Stimulated activated naive CD8-positive, alpha-beta T cell treated with anti-CD3 and anti-CD28 coated beads, Interleukin-15, Interleukin-2, amounts not matched to agents 100 ng/mL and 50 ng/mL, for 24 hours (primary cell): Measurements from ENCODE around the gene CCDC171.
"Not testable (repeated sequence)": the region's sequence is repeated elsewhere in the genome, so short reads cannot be mapped to it uniquely, and the experiment has no call there.

ENCODE experiments used
- H3K27ac Mint-ChIP-seq: one replicate; pipeline ENCODE4 v1.8.0; 2021; ENCODE audit warnings: mild to moderate bottlenecking, mixed read lengths
- H3K27me3 Mint-ChIP-seq: one replicate; pipeline ENCODE4 v1.8.0; 2021; ENCODE audit warnings: mixed read lengths
- H3K36me3 Mint-ChIP-seq: one replicate; pipeline ENCODE4 v1.8.0; 2021; ENCODE audit warnings: low read depth, mixed read lengths
- H3K4me1 Mint-ChIP-seq: one replicate; pipeline ENCODE4 v1.8.0; 2021; ENCODE audit warnings: low read depth, mixed read lengths
- H3K4me3 Mint-ChIP-seq: one replicate; pipeline ENCODE4 v1.8.0; 2021; ENCODE audit warnings: mild to moderate bottlenecking, mixed read lengths
- H3K9me3 Mint-ChIP-seq: one replicate; pipeline ENCODE4 v1.8.0; 2021; ENCODE audit warnings: mixed read lengths

CCDC171 gene

DNA sequence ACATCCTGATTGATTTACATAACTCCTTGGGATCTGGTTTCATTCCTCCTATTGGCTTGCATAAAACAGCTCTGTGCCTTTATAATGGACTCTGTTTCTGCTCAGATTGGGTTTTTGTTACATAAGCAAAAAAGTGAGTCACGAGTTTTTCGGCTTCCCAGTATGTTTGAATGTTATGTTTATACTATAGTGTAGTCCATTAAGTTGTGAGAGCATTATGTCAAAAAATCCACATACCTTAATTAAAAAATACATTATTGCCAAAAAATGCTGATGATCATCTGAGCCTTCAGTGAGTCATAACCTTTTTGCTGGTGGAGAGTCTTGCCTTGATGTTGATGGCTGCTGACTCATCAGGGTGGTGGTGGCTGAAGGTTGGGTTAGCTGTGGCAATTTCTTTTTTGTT is 144.6 kb downstream of the CCDC171 start:
- H3K27ac Mint-ChIP-seq: no peak overlapping the region
- no peak overlapping the region for H3K4me3 Mint-ChIP-seq
- H3K27me3 Mint-ChIP-seq: no peaks in the 10 kb centered on the region
- no peaks in the 10 kb centered on the region for H3K9me3 Mint-ChIP-seq
- peaks cover 7% of the 10 kb centered on the region for H3K36me3 Mint-ChIP-seq
- no peaks in the 10 kb centered on the region for H3K4me1 Mint-ChIP-seq

DNA sequence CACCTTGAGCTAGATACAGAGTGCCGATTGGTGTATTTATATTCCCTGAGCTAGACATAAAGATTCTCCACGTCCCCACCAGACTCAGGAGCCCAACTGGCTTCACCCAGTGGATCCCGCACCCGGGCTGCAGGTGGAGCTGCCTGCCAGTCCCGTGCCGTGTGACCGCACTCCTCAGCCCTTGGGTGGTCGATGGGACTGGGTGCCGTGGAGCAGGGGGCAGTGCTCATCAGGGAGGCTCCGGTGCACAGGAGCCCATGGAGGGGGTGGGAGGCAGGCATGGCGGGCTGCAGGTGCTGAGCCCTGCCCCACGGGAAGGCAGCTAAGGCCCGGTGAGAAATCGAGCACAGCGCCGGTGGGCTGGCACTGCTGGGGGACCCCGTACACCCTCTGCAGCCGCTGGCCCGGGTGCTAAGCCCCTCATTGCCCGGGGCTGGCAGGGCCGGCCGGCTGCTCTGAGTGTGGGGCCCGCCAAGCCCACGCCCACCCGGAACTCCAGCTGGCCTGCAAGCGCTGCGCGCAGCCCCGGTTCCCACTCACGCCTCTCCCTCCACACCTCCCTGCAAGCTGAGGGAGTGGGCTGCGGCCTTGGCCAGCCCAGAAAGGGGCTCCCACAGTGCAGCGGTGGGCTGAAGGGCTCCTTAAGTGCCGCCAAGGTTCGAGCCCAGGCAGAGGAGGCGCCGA is 147.2 kb downstream of the CCDC171 start:
- not testable (repeated sequence) for H3K4me1 Mint-ChIP-seq, H3K27me3 Mint-ChIP-seq, H3K36me3 Mint-ChIP-seq, H3K4me3 Mint-ChIP-seq, H3K27ac Mint-ChIP-seq, H3K9me3 Mint-ChIP-seq

DNA sequence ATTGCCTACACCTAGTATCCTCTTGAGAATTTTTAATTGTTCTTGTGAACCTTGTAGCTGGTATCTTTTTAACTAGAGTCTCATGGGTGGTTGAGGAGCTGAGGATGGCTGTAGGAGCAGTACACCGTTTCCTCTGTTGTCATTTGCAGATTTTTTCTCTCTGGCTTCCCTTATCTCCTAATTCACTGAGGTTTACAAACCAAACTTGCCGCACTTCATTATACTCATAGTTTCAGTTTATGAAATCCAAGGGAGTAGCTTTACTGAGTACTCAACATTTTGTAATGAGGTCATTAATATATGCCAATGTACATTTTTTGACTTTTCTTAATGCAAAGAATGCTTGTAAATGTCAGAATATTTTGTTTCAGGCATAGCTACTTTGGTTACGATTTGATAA is 154.2 kb downstream of the CCDC171 start:
- no peak overlapping the region for H3K4me3 Mint-ChIP-seq
- H3K9me3 Mint-ChIP-seq: no peaks in the 10 kb centered on the region
- H3K27me3 Mint-ChIP-seq: no peaks in the 10 kb centered on the region
- no peaks in the 10 kb centered on the region for H3K4me1 Mint-ChIP-seq
- H3K27ac Mint-ChIP-seq: no peak overlapping the region
- H3K36me3 Mint-ChIP-seq: no peaks in the 10 kb centered on the region

DNA sequence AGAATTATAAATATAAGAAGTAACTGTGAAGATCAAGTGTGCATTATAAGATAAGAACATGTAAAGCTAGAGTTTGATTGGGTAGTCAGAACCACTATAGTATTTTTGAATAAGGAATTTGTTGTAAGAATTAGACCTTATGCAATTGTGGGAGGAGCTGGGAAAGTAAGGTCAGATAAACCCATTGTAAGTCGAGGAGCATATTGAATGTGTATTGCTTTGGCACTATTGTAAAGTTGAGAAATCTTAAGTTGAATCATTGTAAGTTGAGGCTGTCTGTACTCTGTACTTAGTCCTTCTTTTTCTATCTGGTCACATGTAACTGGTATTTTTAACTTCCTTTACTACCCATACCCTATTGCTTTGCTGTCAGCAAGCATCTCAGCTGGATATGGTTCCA is 158.7 kb downstream of the CCDC171 start:
- no peaks in the 10 kb centered on the region for H3K4me1 Mint-ChIP-seq
- no peak overlapping the region for H3K4me3 Mint-ChIP-seq

DNA sequence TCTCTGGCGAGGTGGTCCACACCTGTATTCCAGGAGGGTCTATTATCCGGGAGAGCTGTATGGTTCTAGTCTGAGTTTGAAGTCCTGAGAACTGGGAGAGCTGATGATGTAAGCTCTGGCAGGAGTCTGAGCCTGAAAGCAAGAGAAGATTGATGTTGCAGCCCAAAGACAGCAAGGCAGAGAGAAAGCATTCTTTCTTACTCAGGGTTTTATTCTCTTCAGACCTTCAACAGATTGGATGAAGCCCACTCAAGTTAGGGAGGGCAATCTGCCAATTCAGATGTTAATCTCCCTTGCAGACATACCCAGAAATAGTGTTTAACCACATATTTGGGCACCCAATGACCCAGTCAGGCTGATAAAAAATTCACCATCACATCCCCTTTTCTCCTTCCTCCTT is 159.1 kb downstream of the CCDC171 start:
- Mint-ChIP-seq H3K4me3 (no peak overlapping the region), H3K27me3 (no peaks in the 10 kb centered on the region), H3K9me3 (no peaks in the 10 kb centered on the region), H3K27ac (no peak overlapping the region), H3K4me1 (no peaks in the 10 kb centered on the region), H3K36me3 (peaks cover 3% of the 10 kb centered on the region)

More for the DNA sequence above, 158.7 kb downstream of the CCDC171 start:
- no peaks in the 10 kb centered on the region for H3K36me3 Mint-ChIP-seq
- H3K27me3 Mint-ChIP-seq: no peaks in the 10 kb centered on the region
- H3K27ac Mint-ChIP-seq: no peak overlapping the region
- no peaks in the 10 kb centered on the region for H3K9me3 Mint-ChIP-seq

DNA sequence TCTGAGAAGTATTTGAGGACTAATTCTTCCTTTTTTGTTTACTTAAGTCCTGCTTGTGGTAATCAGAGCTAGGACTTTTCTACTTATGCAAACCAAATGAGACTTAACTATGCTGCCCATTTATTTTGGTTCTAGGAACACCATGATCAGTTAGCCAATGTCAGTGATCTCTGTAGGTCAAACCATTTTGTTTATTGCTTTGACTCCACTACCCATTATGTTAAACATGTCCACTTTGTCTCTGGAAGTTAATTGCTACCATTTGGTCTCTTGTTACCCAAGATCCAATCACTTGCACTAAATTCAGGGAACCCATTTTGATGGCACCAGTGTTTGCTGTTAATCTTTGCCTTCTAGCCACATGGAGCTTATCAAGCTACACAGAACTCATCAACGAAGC is 161.9 kb downstream of the CCDC171 start:
- H3K36me3 Mint-ChIP-seq: peaks cover 4% of the 10 kb centered on the region
- H3K4me3 Mint-ChIP-seq: no peak overlapping the region
- H3K4me1 Mint-ChIP-seq: no peaks in the 10 kb centered on the region

DNA sequence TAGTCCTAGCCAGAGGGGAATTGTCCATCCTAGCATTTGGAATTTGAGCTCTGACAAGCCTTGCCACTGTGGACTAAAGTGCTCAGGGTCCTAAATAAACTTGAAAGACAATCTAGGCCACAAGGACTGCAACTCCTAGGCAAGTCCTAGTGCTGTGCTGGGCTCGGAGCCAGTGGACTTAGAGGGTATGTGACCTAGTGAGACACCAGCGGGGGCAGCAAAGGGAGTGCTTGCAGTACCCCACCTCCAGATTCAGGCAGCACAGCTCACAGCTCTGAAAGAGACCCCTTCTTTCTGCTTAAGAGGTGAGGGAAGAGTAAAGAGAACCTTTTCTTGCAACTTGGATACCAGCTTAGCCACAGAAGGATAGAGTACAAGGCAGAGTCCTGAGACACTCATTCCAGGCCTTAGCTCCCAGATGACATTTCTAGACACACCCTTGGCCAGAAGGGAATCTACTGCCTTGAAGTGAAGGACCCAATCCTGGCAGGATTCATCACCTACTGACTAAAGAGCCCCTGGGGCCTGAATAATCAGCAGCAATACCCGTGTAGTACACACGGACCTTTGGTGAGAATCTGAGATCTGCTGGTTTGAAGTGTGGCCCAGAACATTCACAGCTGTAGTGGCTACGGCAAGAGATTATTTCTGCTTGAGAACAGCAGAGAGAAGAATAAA is 164.6 kb downstream of the CCDC171 start:
- H3K4me3 Mint-ChIP-seq: no peak overlapping the region
- H3K27ac Mint-ChIP-seq: no peak overlapping the region
- H3K36me3 Mint-ChIP-seq: peaks cover 4% of the 10 kb centered on the region
- no peaks in the 10 kb centered on the region for H3K9me3 Mint-ChIP-seq
- no peaks in the 10 kb centered on the region for H3K27me3 Mint-ChIP-seq
- H3K4me1 Mint-ChIP-seq: no peaks in the 10 kb centered on the region

More for the DNA sequence above, 161.9 kb downstream of the CCDC171 start:
- H3K27me3 Mint-ChIP-seq: no peaks in the 10 kb centered on the region
- no peak overlapping the region for H3K27ac Mint-ChIP-seq
- H3K9me3 Mint-ChIP-seq: no peaks in the 10 kb centered on the region

DNA sequence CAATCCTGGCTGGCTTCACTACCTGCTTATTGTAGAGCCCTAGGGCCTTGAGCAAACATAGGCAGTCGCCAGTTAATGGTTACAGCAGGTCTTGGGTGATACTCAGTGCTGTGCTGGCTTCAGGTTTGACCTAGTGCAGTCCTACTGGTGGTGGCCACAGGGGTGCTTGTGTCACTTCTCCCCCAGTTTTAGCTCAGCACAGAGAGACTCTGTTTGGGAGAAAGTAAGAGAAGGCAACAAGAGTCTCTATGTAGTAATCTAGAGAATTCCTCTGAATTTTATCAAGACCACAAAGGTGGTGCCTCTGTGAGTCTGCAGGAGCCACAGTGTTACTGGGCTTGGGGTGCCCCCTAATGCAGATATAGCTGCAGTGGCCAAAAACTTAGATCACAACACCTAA is 165.6 kb downstream of the CCDC171 start:
- no peak overlapping the region for H3K4me3 Mint-ChIP-seq
- H3K36me3 Mint-ChIP-seq: peaks cover 4% of the 10 kb centered on the region
- H3K27ac Mint-ChIP-seq: no peak overlapping the region
- no peaks in the 10 kb centered on the region for H3K9me3 Mint-ChIP-seq
- H3K27me3 Mint-ChIP-seq: no peaks in the 10 kb centered on the region
- no peaks in the 10 kb centered on the region for H3K4me1 Mint-ChIP-seq

DNA sequence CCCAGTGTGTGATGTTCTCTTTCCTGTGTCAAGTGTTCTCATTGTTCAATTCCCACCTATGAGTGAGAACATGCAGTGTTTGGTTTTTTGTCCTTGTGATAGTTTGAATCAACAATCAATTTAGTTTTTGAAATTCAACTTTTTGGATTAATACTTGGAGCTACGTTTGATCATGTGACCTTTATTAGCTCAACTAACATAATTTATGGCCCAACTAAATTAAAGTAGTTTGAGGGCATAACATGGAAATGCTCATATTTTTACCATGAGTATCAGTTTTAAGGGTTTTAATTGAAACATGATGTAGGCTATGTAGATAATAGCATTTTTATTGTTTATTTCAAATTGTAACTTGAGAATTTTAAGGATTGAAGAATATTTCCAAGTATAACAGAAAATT is 168.0 kb downstream of the CCDC171 start:
- Mint-ChIP-seq H3K36me3 (peaks cover 4% of the 10 kb centered on the region), H3K27ac (no peak overlapping the region), H3K9me3 (no peaks in the 10 kb centered on the region), H3K4me3 (no peak overlapping the region), H3K27me3 (no peaks in the 10 kb centered on the region), H3K4me1 (no peaks in the 10 kb centered on the region)

DNA sequence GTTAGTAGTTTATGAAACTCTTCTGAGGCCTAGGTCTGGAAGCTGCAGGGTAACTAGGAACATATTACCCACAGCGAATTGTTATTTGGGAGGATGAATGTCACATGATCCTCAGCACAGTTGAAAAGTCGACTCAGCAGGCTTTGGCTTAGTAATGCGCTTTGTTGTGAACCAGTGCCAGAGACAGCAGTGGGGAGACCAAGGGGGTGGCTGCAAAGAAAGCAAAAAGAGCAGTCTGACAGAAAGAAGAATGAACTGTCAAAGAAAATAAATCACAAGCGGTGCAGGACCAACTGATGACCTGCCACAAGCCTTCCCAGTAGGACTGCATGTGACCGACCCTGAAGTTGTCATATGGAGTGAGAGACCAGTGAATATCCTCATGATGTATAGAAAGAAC is 170.0 kb downstream of the CCDC171 start:
- Mint-ChIP-seq H3K27ac (no peak overlapping the region), H3K4me1 (no peaks in the 10 kb centered on the region), H3K4me3 (no peak overlapping the region), H3K36me3 (no peaks in the 10 kb centered on the region), H3K27me3 (no peaks in the 10 kb centered on the region), H3K9me3 (no peaks in the 10 kb centered on the region)

DNA sequence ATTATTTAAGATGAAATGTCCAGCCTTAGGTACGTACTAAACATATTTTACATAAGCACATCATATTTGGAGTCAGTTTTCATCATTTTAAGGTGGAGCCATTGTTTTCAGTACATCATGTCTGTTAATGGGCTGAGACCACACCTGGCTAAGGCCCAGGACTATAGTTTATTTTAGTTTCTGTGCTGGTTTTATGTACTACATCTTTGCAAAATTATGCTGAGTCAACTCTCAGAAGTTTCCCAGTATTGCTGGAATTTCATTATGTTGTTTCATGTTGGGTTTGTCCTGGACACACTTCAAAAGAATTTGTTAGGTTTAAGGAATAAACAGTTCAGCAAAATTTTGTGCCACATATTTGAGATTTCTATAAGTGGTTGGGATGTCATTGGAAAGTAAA is 171.2 kb downstream of the CCDC171 start:
- no peaks in the 10 kb centered on the region for H3K27me3 Mint-ChIP-seq
- no peaks in the 10 kb centered on the region for H3K4me1 Mint-ChIP-seq
- H3K27ac Mint-ChIP-seq: no peak overlapping the region
- no peaks in the 10 kb centered on the region for H3K36me3 Mint-ChIP-seq
- H3K4me3 Mint-ChIP-seq: no peak overlapping the region
- no peaks in the 10 kb centered on the region for H3K9me3 Mint-ChIP-seq

DNA sequence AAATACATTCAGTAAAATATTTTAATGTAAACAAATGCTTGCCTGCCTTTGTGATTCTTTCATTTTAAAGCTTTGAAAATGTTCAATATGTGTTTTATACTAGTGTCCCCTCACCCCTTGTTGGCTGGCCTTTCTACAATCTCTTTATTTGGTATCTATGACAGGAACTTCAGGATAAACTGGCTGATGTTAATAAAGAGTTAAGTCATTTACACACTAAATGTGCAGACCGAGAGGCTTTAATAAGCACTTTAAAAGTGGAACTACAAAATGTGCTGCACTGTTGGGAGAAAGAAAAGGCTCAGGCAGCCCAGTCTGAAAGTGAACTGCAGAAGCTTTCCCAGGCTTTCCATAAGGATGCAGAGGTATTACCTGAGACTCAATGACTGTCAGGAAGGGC is 171.8 kb downstream of the CCDC171 start:
- H3K27ac Mint-ChIP-seq: no peak overlapping the region
- no peaks in the 10 kb centered on the region for H3K36me3 Mint-ChIP-seq
- no peaks in the 10 kb centered on the region for H3K9me3 Mint-ChIP-seq
- no peak overlapping the region for H3K4me3 Mint-ChIP-seq
- H3K27me3 Mint-ChIP-seq: no peaks in the 10 kb centered on the region
- no peaks in the 10 kb centered on the region for H3K4me1 Mint-ChIP-seq

DNA sequence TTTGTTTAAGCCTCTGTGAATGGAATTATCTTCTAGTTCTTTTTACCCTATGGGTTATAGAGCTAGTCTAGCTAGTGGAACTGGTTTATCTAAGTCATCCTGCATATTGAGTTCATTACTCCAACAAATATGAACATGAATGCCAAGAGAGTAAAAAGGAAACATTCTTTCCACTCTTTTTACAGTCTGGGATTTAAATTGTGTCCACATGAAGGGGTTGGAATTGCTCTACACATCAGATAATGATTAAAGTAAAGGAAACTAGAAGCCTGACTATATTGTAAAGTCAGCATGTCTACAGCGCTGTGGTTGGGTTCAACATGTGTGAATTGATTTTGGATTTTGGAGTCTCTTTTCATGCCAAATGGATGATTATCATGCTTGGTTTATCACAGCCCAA is 173.1 kb downstream of the CCDC171 start:
- Mint-ChIP-seq H3K9me3 (no peaks in the 10 kb centered on the region), H3K4me1 (no peaks in the 10 kb centered on the region), H3K27me3 (no peaks in the 10 kb centered on the region), H3K4me3 (no peak overlapping the region), H3K27ac (no peak overlapping the region), H3K36me3 (no peaks in the 10 kb centered on the region)

DNA sequence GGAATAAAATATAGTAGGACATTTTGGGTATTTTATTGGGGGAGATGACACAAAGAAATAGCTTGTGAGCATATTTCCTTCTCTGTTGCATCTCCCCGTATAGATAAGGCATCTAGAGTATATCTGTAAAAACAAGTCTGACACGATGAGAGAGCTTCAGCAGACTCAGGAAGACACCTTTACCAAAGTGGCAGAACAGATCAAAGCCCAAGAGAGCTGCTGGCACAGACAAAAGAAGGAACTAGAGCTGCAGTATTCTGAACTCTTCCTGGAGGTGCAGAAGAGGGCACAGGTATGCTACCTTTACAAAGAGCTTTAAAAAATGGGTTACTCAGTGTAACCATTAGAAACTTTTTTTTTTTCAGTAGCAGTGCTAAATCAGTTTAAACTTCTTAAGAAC is 176.7 kb downstream of the CCDC171 start:
- no peak overlapping the region for H3K27ac Mint-ChIP-seq
- H3K36me3 Mint-ChIP-seq: no peaks in the 10 kb centered on the region
- H3K9me3 Mint-ChIP-seq: no peaks in the 10 kb centered on the region
- no peaks in the 10 kb centered on the region for H3K27me3 Mint-ChIP-seq
- H3K4me3 Mint-ChIP-seq: no peak overlapping the region
- H3K4me1 Mint-ChIP-seq: no peaks in the 10 kb centered on the region

DNA sequence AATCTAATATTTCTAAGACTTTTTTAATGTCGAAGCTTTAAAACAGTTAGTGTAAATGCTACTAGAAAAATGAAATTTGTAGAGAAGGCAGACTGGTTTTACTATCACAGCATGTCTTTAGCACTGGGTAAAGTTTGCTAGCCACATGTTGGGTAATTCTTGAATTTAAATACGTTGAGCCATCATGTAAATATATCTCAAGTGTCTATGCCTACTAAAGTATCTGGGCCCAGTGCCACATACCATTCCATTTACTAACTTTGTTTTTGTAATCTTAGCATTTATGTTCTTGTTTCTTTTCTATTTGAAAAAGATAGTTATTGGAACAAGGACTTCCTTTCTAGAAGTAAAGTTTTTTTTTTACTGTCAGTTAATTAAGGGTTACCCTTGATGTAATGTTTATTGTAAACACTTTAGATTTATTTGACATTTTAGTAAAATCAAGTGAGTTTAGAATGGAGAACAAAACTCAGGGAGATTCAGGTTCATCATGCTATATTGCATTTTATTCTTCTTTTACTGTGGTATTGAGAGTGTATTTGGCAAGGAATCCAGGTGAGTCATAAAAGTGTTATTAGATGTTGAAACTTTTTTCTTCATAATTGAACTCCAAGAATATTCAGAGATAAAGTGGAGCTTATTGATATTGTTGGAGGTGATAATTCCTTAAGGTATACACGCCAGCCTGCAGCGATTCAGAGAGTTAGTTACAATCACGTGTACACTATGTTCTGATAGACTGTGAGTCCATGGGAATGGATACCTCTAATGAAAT is 182.4 kb downstream of the CCDC171 start:
- no peak overlapping the region for H3K27ac Mint-ChIP-seq

More for the DNA sequence above, 182.4 kb downstream of the CCDC171 start:
- Mint-ChIP-seq H3K36me3 (no peaks in the 10 kb centered on the region), H3K4me3 (no peak overlapping the region), H3K4me1 (no peaks in the 10 kb centered on the region), H3K27me3 (no peaks in the 10 kb centered on the region), H3K9me3 (no peaks in the 10 kb centered on the region)
